Pancreas (tissue), 10 donors: Measurements from ENCODE around the gene TEKTIP1. TPM values are rescaled to one million over a fixed set of nuclear protein-coding genes. Genes with fewer than 3 reads are reported as not detected.
A peak's percentile ranks its signal among the peaks of the same experiment; 100 is the strongest.

Source experiments
- ATAC-seq, 4 donors: fragments of 200-7000 bp; cut with Tn5 transposase; one replicate each; pipeline versions ENCODE4 v1.8.0 to v1.9.1; 2020; ENCODE audit warnings: mild to moderate bottlenecking in 4 of 4, moderate library complexity in 4 of 4
- DNase-seq, 6 donors: peaks; one replicate each; pipeline ENCODE4 v3.0.0-alpha.2; 2020
- FAIRE-seq: peaks from 2 replicates; lab custom pipeline; 2012; peaks lifted over from hg19 to GRCh38; lab: Jason Lieb, UNC
- H3K27ac ChIP-seq, 4 donors: fragments of 200-600 bp; sonication (generic); 1 replicate in 3 of 4; 2 replicates in 1 of 4; pipeline versions ENCODE4 v1.5.0 to v1.8.0; 2020
- H3K27me3 ChIP-seq, 4 donors: fragments of 200-600 bp; one replicate each; pipeline ENCODE4 v1.8.0; 2021
- H3K36me3 ChIP-seq, 3 donors: fragments of 200-600 bp; sonication (generic) in 1 of 3; one replicate each; pipeline versions ENCODE4 v1.5.0 to v1.8.0; 2020 to 2021
- H3K4me1 ChIP-seq, 3 donors: fragments of 200-600 bp; one replicate each; pipeline ENCODE4 v1.8.0; 2021
- H3K4me3 ChIP-seq, 4 donors: fragments of 200-600 bp; sonication (generic) in 2 of 4; one replicate each; pipeline versions ENCODE4 v1.5.0 to v1.8.0; 2020 to 2021
- H3K9me3 ChIP-seq, 4 donors: fragments of 200-600 bp; one replicate each; pipeline ENCODE4 v1.8.0; 2021
- WGBS, 2 donors: extraction: QIAGEN DNeasy Blood & Tissue Kit; methylation state at CpG; one replicate each; pipeline ENCODE4 v1.1.7; 2013; 5-methylcytosine and 5-hydroxymethylcytosine counted together
- intact Hi-C, 3 donors: fragments of 100-400 bp; cut with DNase I; formaldehyde crosslinking; loops; one replicate each; pipeline versions ENCODE4 v1.11.1 to v1.14.2; 2022
- polyA plus RNA-seq, 2 donors: library from polyadenylated mRNA; stranded (reverse); fragments of 200-250 nt; gene quantifications; one replicate each; pipeline ENCODE4 v1.2.3, GENCODE V29; 2013
- total RNA-seq, 6 donors: library from RNA; stranded (reverse); fragmentation: NEBNext Ultra II Directional in 4 of 6; extraction: Animal tissue kit (Norgen Biotek cat#: 25700) in 4 of 6; gene quantifications; one replicate each; pipeline versions ENCODE4 v1.2.1 to v1.2.4, GENCODE V29; 2021 to 2023
- TF ChIP-seq, protein P1 (sequence below), 4 donors: fragments of 200-600 bp; sonication (generic) in 3 of 4; IDR thresholded peaks; one replicate each; pipeline versions ENCODE4 v1.5.0 to v1.8.0; 2021; ENCODE audit warnings: antibody characterized with exemption in 4 of 4
- donor health status: healthy with polysubstance abuse.
- donor health status: DM: no; HTN: no; CAD: no; lungs with moderate emphysema.
- donor health status: DM: no; HTN: no; CAD: no.
- donor health status: control.
- donor health status: control.
- donor health status: Bipolar disorder and iron deficiency.
- donor health status: DM: yes; HTN: yes; CAD: no.
- donor health status: DM: no; HTN: no; CAD: no.
- donor health status: DM: no; HTN: no; CAD: no.
- donor health status: DM: yes; HTN: yes; CAD: no.

Gene TEKTIP1
- total and polyA plus RNA-seq, 8 donors = 0.73 to 5.6 (median 2.3) TPM

DNA sequence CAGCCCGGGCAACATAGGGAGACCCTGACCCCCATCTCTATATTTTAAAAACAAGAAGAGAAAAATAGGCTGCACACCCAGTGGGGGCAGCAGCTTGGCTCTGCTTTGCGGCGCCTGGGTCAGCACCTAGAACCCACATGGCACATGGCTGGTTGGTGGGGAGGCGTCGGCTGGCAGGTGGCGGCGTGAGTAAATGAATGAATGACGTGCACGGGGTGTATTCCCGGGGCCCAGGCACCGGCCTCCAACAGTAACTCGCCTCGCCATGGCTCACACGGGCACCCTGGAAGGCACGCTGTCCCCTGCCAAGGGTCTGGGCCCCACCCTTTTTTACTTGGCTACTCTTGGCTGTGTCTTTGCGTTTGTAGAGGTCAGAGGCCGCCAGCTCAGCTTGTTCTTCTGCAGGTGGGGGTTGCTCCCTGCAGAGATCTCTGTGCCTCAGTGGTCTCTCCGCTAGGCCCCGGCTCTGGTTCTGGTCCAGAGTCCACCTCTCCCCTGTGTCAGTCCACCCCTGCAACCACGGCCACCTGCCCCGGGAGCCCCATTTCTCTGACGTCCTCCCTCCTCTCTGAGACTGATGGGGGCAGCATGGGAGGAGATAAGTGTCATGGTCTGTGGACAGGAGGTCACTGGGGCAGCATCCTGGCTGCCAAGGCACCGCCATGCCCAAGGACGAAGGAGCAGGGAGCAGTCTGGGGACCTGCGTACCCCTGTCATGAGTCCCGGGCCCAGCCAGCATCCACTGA, 27.3 kb upstream of the TEKTIP1 start:
- Histone ChIP-seq H3K36me3 (no peaks in the 10 kb centered on the region), H3K27me3 (no peaks in the 10 kb centered on the region), H3K27ac (no peak overlapping the region), H3K4me1 (peaks cover 0 to 10% (median 6%) of the 10 kb centered on the region in 3 donors), H3K4me3 (no peak overlapping the region), H3K9me3 (no peaks in the 10 kb centered on the region)
- WGBS, 2 donors = 81 to 82% methylated on average over 25 to 26 of the region's 26 CpGs
- TF ChIP-seq, protein P1, sequence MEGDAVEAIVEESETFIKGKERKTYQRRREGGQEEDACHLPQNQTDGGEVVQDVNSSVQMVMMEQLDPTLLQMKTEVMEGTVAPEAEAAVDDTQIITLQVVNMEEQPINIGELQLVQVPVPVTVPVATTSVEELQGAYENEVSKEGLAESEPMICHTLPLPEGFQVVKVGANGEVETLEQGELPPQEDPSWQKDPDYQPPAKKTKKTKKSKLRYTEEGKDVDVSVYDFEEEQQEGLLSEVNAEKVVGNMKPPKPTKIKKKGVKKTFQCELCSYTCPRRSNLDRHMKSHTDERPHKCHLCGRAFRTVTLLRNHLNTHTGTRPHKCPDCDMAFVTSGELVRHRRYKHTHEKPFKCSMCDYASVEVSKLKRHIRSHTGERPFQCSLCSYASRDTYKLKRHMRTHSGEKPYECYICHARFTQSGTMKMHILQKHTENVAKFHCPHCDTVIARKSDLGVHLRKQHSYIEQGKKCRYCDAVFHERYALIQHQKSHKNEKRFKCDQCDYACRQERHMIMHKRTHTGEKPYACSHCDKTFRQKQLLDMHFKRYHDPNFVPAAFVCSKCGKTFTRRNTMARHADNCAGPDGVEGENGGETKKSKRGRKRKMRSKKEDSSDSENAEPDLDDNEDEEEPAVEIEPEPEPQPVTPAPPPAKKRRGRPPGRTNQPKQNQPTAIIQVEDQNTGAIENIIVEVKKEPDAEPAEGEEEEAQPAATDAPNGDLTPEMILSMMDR (IDR thresholded peaks at IDR 0.05) = no peak
- intact Hi-C loops = no loop called here
- ATAC-seq (no peak), FAIRE-seq (no peak), DNase-seq (peak in 1 of 6 donors; percentile 27)

DNA sequence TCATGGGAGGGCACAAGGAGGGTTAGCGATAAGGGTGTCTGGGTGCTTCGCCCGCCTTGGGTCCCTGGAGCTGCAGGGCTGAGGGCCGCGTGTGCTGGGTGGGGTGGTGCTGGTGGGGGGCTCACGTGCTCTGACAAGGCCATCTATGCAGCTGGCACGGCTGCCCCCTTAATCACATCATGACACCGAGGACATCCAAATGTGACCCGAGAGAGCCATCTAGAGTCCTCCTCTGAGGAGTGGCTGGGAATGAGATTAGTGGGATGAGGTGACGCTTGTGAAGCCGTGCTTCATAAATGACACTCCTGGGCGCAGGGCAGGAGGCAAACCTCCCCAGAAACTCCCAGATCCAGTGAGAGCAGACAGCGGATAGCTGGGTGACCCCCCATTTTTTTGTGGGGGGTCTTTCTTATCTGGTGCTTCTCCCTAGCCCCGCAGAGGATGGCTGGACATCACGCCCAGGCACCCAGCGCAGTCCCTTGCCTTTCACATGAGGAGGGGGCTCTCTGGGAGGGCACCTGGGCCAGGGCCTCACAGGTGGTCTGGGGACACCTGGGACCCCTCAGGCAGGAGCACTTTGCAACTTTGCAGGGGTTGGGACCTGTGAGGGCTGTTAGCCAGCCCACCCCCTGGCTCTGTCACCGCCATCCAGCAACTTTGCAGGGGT, 26.3 kb upstream of the TEKTIP1 start:
- DNase-seq = no peak
- no peaks in the 10 kb centered on the region for H3K9me3 ChIP-seq
- no peaks in the 10 kb centered on the region for H3K27me3 ChIP-seq
- ATAC-seq = no peak
- TF ChIP-seq, protein P1 (IDR thresholded peaks at IDR 0.05) = no peak
- H3K36me3 ChIP-seq = no peaks in the 10 kb centered on the region
- peaks cover 0 to 13% (median 10%) of the 10 kb centered on the region in 3 donors for H3K4me1 ChIP-seq
- intact Hi-C loops = no loop called here
- no peak overlapping the region for H3K4me3 ChIP-seq
- no peak overlapping the region for H3K27ac ChIP-seq
- no peak for FAIRE-seq
- 86 to 88% methylated on average over 17 of the region's 17 CpGs for WGBS, 2 donors

DNA sequence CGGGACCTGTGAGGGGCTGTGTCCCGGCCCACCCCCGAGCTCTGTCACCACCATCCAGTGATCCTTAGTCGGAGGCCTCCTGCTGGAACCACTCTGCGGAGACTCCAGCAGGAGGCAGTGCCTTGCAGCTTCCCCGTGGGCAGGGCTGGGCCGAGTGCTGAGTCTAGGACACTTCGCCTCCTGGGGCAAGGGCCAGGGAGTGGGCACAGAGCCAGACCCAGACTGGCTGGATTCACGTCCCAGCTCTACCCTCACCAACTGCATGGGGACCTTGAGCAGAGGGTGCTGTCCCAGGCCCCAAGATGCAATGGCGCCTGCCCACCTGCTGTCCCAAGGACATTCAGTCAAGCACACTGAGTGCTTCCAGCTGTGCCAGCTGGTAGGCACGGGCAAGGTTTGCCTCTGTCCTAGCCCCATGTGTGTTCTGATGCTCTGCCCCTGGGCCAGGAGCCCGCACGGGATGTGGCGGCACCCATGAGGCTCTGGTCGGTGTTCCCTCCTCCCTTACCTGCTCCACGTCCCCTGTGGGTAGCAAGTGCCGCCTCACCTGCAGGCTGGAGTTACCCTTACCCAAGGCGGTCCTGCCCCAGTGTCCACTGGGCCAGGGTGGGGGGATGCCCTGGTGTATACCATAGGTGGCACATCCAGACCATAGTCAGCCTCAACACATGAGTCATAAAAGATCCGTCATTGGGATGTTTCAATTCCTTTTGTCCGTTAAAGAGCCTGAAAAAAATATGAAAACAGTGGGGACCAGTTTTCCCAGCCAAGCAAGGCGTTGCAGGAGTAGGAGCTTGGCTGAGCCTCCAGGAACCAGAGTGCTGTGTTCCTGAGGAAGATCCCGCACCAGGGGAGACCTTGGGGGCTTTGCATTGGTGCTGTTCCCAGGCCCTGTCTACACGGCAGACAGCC, 25.5 kb upstream of the TEKTIP1 start:
- Histone ChIP-seq H3K36me3 (no peaks in the 10 kb centered on the region), H3K27ac (no peak overlapping the region), H3K4me3 (no peak overlapping the region), H3K27me3 (no peaks in the 10 kb centered on the region), H3K9me3 (no peaks in the 10 kb centered on the region), H3K4me1 (peaks cover 0 to 18% (median 11%) of the 10 kb centered on the region in 3 donors)
- FAIRE-seq (no peak), ATAC-seq (peak in 2 of 4 donors; percentile 50 to 52), DNase-seq (peak; percentile 38 to 89 (median 60))
- 72 to 73% methylated on average over 23 of the region's 23 CpGs for WGBS, 2 donors
- intact Hi-C loops = no loop called here
- TF ChIP-seq, protein P1 (IDR thresholded peaks at IDR 0.05) = no peak

DNA sequence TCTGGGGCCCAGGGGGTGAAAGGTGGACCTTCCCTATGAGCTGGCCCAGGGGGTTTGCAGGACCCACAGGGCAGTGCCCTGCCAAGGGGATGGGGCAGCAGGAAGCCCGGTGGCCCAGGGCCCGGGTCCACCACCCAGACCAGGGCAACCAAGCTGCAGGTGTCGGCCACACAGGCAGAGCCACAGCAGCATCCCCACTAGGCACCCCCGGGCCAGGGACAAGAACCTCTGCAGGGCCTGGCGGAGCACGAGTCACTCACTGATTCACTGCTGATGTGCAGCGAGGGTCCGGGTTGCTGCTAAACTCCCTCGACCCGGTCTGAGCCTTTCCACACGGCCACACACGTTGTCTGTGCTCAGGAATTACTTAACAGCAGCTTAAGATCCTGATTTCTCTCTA, 24.0 kb upstream of the TEKTIP1 start:
- Histone ChIP-seq H3K27ac (no peak overlapping the region), H3K36me3 (no peaks in the 10 kb centered on the region), H3K27me3 (no peaks in the 10 kb centered on the region), H3K9me3 (no peaks in the 10 kb centered on the region), H3K4me1 (peaks cover 0 to 19% (median 16%) of the 10 kb centered on the region in 3 donors), H3K4me3 (no peak overlapping the region)
- no peak for ATAC-seq
- 90 to 93% methylated on average over 12 of the region's 12 CpGs for WGBS, 2 donors
- no peak for FAIRE-seq
- TF ChIP-seq, protein P1 (IDR thresholded peaks at IDR 0.05) = no peak
- no peak for DNase-seq
- intact Hi-C loops = no loop called here
